Right renal cortex interstitium (tissue), 3 donors: ENCODE results near the gene TALDO1. TPM values are rescaled to one million over a fixed set of nuclear protein-coding genes. Genes with fewer than 3 reads are reported as not detected.

Experiments
- DNase-seq, 3 donors: peaks; one replicate each; pipeline ENCODE4 v3.0.0-alpha.2; 2013; ENCODE audit warnings: low read depth in 3 of 3, low spot score in 2 of 3
- polyA plus RNA-seq, 3 donors: library from polyadenylated mRNA; unstranded; fragments of 120-200 nt; gene quantifications; one replicate each; pipeline ENCODE4 v1.2.1, GENCODE V29; 2013; ENCODE audit not compliant: insufficient read length in 3 of 3

Gene TALDO1
- polyA plus RNA-seq, 3 donors = 109 to 129 (median 120) TPM

- DNase-seq = no peak
Observed at GRCh38 chr11:709109-709997, 37.9 kb upstream of the TALDO1 start.

- DNase-seq = no peak
Observed at GRCh38 chr11:714436-714835, 32.8 kb upstream of the TALDO1 start.

DNA sequence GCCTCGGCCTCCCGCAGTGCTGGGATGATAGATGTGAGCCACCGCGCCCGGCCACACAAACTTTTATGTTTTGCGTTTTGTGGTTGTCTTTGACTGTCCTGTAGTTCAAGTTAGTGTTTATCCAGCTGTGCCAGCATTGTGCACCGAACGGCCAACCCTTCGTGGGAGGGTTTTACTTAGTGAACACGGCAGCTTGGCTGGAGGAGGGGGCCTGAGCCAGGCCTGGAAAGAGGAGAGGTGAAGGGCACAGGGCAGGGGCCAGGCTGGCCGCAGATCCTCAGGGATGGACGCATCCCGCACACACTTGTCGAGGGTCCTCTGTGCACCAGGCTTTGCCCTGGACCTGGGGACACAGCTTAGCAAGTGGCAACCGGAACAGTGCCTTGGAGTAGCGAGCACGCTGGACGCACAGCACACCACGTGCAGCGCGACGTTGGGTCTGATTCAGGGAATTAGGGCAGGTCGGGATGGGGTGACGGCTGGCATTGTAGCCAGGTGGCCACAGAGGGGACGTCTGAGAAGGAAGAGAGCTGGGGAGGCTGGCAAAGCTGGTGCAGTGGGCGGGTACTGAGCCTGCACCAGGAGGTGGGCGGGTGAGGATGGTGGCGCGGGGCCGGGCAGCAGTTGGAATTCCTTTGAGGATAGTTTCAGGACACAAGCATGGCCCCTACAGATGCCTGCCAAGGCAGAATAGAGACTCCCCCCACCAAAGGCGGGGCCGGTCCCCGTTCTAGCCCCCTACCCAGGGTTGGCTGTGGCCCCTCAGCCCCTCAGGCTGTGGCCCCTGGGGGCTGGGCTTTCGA lies 27.8 kb upstream of the TALDO1 start:
- no peak for DNase-seq

DNA sequence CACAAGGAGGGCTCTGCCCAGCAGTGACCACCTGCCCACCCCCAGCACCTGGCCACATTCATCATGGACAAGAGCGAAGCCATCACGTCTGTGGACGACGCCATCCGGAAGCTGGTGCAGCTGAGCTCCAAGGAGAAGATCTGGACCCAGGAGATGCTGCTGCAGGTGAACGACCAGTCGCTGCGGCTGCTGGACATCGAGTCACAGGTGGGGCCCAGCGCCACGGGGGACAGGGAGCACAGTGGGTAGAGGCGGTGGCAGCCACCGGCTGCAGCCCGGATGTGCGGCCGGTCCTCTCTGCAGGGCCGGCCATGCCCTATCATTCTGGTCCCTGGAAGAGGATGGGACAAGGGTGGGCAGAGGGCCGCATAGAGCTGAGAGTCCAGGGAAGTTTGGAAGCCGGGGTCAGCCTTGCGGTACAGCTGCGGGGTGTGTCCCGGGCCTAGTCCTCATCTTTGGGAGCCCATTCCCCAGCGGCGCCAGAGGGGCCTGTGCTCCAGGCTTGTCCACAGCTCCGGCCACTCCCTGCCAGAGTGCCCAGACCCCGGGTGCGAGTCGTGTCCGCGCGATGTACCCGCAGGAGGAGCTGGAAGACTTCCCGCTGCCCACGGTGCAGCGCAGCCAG lies 27.1 kb upstream of the TALDO1 start:
- no peak for DNase-seq

- DNase-seq = no peak
Observed at GRCh38 chr11:720642-721246, 26.5 kb upstream of the TALDO1 start.

- no peak for DNase-seq
Observed at GRCh38 chr11:721247-721740, 26.0 kb upstream of the TALDO1 start.

DNA sequence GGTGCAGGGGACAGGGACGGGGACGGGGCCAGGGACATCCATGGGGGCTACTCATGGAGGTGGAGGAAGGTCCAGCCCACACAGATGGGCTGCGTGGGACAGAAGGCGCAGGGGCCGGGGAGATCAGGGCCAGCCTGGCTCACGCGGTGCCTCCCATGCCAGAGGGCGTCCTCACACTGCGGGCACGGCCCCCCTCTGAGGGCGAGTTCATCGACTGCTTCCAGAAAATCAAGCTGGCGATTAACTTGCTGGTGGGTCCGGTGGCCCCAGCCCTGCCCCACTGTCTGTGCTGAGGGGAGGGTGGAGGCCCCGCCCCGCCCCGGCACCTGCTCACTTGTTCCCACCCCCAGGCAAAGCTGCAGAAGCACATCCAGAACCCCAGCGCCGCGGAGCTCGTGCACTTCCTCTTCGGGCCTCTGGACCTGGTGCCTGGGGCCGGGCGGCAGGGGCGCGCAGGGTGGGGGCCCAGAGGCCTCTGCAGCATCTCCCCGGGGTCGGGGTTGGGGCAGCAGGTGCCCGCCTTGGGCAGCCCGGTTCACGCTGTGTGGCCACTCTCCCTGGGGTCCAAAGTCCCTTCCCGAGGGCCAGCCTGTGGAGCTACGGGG lies 25.4 kb upstream of the TALDO1 start:
- DNase-seq = no peak

- DNase-seq = no peak
Observed at GRCh38 chr11:722346-722811, 24.9 kb upstream of the TALDO1 start.

- DNase-seq = no peak
Observed at GRCh38 chr11:723120-723883, 24.0 kb upstream of the TALDO1 start.

DNA sequence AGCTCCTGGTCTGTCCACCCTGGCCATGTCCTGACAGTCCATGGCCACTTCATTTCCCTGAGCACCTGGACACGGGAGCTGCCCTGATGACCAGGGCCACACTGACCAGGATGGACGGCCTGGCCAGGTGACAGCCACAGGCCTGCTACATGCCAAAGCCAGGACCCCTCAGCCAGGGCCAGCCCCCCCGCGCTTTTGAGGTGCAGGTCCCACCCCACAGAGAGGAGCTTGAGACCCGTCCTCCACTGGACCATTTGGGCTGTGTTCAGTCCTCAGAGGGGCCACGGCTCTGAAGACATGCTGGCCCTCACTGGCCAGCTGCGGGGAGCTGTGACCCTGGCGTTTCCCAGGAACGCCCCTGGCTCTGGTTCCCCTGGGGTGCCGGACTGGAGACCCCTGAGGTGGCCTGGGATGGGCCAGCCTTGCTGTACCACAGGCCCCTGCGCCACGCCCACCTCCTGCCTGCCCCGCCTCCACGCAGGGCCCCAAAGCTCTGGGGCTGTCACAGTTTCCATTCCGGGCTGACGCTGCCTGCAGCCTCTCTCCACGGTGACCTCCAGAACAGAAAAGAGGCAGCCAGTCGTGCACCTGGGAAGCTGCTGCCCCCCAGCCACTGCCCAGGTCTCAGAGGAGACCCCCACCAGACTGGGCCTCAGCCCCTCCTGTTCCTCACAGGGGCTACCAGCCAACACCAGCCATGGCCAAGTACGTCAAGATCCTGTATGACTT lies 23.1 kb upstream of the TALDO1 start:
- no peak for DNase-seq

- DNase-seq = no peak
Observed at GRCh38 chr11:724778-725386, 22.4 kb upstream of the TALDO1 start.

DNA sequence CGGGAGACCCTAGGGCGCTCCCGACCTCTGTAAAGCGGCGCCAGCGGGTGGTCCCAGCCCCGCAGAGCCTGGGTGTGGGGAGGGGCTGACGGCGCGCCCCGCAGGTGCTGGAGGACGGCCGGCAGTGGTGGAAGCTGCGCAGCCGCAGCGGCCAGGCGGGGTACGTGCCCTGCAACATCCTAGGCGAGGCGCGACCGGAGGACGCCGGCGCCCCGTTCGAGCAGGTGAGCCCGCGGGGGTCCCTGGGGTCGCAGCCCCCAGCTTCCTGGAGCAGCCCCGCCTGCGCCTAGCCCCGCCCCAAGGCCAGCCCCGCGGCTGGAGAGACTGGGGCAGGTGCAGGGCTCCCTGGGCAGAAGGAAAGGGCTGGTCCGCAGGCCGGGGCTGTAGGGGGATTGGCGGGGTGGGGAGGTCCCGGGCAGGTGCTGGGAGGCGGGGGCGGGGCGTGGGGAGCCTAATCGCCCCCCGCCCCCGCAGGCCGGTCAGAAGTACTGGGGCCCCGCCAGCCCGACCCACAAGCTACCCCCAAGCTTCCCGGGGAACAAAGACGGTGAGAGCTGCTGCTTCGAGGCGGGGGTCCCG lies 21.6 kb upstream of the TALDO1 start:
- no peak for DNase-seq

DNA sequence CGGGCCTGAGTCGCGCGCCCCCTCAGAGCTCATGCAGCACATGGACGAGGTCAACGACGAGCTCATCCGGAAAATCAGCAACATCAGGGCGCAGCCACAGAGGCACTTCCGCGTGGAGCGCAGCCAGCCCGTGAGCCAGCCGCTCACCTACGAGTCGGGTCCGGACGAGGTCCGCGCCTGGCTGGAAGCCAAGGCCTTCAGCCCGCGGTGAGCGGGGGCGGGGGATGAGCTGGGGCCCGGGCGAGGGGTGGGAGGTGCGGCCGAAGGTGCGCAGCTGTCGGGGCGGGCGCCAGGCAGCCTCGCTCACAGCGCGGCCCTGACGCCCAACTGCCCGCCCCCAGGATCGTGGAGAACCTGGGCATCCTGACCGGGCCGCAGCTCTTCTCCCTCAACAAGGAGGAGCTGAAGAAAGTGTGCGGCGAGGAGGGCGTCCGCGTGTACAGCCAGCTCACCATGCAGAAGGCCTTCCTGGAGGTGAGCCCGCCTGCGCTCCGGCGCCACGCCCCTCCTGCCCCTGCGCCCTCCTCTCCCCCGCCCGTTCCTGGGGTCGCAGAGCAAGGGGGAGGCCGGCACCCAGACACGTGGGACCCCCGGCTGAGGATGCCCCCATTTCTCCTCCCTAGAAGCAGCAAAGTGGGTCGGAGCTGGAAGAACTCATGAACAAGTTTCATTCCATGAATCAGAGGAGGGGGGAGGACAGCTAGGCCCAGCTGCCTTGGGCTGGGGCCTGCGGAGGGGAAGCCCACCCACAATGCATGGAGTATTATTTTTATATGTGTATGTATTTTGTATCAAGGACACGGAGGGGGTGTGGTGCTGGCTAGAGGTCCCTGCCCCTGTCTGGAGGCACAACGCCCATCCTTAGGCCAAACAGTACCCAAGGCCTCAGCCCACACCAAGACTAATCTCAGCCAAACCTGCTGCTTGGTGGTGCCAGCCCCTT lies 20.7 kb upstream of the TALDO1 start:
- DNase-seq = no peak

- DNase-seq = no peak
Observed at GRCh38 chr11:727281-727701, 20.0 kb upstream of the TALDO1 start.

DNA sequence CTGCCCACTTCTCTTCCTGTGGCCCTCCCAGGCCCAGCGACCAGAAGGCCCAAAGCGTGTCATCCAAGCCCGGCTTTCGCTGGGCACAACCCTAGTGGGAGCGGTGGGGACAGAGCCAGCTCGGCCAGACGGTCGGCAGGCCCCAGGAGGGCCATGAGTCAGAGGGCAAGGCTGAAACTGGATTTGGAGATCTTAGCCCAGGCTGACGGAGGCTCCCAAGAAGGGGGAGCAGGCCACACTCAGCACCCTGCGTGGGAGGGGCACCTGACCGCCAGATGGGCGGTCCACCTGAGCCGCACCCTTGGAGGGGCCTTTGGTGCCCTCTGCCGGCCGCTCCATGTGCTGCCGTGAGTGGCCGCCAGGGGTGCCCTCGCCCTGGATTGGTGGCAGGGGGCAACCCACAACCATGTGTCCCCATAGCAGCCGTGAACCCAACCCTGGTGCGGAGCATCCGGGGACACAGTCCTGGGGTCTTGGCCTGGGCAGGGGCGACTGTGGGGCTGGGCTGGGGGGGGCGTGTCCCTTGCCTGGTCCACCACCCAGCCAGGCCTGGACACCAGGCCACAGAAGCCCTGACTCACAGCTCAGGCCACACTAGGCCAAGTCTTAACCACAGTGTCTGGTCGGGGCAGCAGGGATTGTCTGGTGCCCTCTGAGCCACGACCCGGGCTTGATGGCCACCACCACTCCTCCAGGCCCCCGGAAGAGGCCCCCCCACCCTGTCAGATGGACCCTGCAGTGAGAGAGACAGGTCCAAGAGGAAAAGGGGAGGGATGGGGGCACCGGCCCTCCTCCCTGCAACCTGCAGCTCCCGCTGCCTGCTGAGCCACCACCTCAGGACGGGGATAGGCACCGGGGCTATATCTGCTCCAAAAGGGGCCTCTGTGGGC lies 19.2 kb upstream of the TALDO1 start:
- no peak for DNase-seq

DNA sequence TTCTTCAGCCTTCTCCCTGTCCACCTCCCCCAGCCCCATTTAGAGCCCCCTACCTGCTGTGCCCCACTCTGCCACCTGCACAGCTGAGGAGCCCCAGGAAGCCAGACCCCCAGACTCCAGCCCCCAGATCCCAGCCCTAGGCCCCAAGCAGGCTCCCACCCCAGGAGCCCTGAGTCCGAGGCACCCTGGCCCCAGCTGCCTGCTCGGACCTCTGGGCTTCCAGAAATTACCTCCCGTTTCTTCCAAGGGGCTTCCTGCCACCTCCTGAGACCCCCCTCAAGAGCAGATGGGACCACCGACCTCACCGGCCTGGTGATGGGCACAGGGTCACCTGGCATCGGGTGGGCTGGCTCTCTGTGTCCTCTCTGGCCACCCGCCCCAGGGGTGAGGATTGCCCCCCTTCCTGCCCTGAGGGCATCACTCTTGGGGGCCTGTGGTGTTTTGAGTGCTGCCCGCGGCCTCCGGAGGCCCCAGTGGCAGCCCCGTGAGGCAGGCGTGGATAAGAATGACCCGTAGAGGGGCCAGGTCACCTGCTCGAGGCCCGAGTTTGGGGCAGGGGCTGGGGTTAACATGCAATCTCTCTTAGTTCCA lies 18.3 kb upstream of the TALDO1 start:
- no peak for DNase-seq
